Right hindlimb (tissue), 1 donor: ENCODE results near the gene TENM3.

Experiments used
- DNase-seq: peaks from one replicate; pipeline ENCODE4 v3.0.0-alpha.2; 2018

TENM3 gene

GRCh38 chr4:182255441-182256190 lies 12.4 kb downstream of the TENM3 start:
- DNase-seq: no peak

GRCh38 chr4:182257016-182257415 lies 13.8 kb downstream of the TENM3 start:
- no peak for DNase-seq

- DNase-seq: no peak
These were observed 14.3 kb downstream of the TENM3 start for GRCh38 chr4:182257503-182257902.

GRCh38 chr4:182258441-182259000 lies 15.3 kb downstream of the TENM3 start:
- DNase-seq: no peak

- no peak for DNase-seq
These were observed 18.5 kb downstream of the TENM3 start for GRCh38 chr4:182261651-182262223.

GRCh38 chr4:182263562-182263961 lies 20.4 kb downstream of the TENM3 start:
- DNase-seq: no peak

GRCh38 chr4:182264139-182264752 lies 21.0 kb downstream of the TENM3 start:
- DNase-seq: no peak

- no peak for DNase-seq
These were observed 22.7 kb downstream of the TENM3 start for GRCh38 chr4:182265881-182266280.

- no peak for DNase-seq
These were observed 23.8 kb downstream of the TENM3 start for GRCh38 chr4:182267048-182267447.

- no peak for DNase-seq
These were observed 25.8 kb downstream of the TENM3 start for GRCh38 chr4:182268966-182269365.

- DNase-seq: no peak
These were observed 28.5 kb downstream of the TENM3 start for GRCh38 chr4:182271731-182272130.

- no peak for DNase-seq
These were observed 28.9 kb downstream of the TENM3 start for GRCh38 chr4:182272151-182272550.

GRCh38 chr4:182273191-182273935 lies 30.2 kb downstream of the TENM3 start:
- DNase-seq: no peak

- DNase-seq: no peak
These were observed 33.3 kb downstream of the TENM3 start for GRCh38 chr4:182276210-182277109.

- DNase-seq: no peak
These were observed 34.2 kb downstream of the TENM3 start for GRCh38 chr4:182277377-182277776.

- no peak for DNase-seq
These were observed 35.5 kb downstream of the TENM3 start for GRCh38 chr4:182278729-182279128.

- DNase-seq: no peak
These were observed 37.4 kb downstream of the TENM3 start for GRCh38 chr4:182280436-182281111.

- no peak for DNase-seq
These were observed 42.8 kb downstream of the TENM3 start for GRCh38 chr4:182286035-182286434.

GRCh38 chr4:182286931-182287330 lies 43.7 kb downstream of the TENM3 start:
- no peak for DNase-seq

- DNase-seq: no peak
These were observed 45.3 kb downstream of the TENM3 start for GRCh38 chr4:182288534-182288933.

GRCh38 chr4:182289809-182290208 lies 46.6 kb downstream of the TENM3 start:
- no peak for DNase-seq

GRCh38 chr4:182291175-182291574 lies 48.0 kb downstream of the TENM3 start:
- DNase-seq: no peak
